SW480 (cell line): ENCODE data around the gene BARX1.
"Not testable (repeated sequence)": the region's sequence is repeated elsewhere in the genome, so short reads cannot be mapped to it uniquely, and the experiment has no call there.

Source experiments
- DNase-seq: peaks from one replicate; pipeline ENCODE4 v3.0.0-alpha.2; 2016; ENCODE audit warnings: low spot score

BARX1 gene

GRCh38 chr9:93955111-93955980 is at the start of gene BARX1:
TSS of gene BARX1 (minus strand) at chr9:93955355. CDS start at chr9:93955146, 209 bp downstream.
- DNase-seq: no peak

- peak; percentile 63 for DNase-seq
These were observed 47.4 kb upstream of the BARX1 start for GRCh38 chr9:94002316-94003140.

GRCh38 chr9:93996863-93997262 is 41.7 kb upstream of the BARX1 start:
- no peak for DNase-seq

DNA sequence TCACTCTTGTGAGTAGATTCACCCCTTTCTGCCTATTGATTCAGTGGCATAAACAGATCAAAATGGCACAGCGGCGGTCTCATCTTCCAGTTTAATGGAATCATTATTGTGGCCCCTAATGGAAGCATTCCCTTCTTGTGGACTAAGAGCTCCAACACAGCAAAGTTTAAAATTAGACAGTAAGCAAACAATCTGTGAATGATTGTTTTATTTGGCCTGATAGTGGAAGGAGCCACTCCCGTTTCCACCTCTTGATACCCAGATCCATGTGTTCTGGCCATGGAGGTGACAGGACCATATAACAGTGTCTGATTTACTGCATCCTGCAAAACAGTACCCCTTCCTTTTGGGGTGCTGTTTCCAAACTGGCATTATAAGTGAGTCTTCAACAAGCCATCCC is 41.2 kb upstream of the BARX1 start:
- no peak for DNase-seq

GRCh38 chr9:93994545-93994944 is 39.4 kb upstream of the BARX1 start:
- no peak for DNase-seq

GRCh38 chr9:93994132-93994531 is 39.0 kb upstream of the BARX1 start:
- DNase-seq: no peak

DNA sequence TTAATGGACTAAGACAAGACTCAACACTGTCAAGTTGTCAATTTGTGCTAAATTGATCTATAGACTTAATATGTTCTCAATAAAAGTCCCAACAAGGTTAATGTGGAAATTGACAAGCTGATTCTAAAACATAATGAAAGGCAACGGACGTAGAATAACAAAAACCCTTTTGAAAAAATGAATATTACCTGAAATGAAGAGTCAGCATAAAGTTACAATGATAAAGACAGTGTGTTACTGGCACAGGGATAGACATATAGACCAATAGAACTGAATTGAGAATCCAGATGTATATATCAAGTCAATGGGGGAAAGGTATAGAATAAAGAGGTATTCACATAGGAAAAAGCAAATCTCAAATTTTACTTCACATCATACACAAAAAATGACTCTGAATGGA is 37.7 kb upstream of the BARX1 start:
- DNase-seq: no peak

GRCh38 chr9:93990448-93990847 is 35.3 kb upstream of the BARX1 start:
- DNase-seq: no peak

DNA sequence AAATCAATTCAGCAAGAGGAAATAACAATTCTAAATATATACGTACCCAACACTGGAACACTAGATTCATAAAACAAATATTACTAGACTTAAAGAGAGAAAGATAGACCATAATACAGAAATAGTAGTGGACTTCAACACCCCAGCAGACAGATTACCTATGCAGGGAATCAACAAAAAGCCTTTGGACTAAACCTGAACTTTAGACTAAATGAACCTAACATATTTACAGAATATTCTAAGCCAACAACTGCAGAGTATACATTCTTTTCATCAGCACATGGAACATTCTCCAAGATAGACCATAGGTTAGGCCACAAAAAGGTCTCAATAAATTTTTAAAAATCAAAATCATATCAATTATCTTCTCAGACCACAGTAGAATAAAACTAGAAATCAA is 32.9 kb upstream of the BARX1 start:
- no peak for DNase-seq

DNA sequence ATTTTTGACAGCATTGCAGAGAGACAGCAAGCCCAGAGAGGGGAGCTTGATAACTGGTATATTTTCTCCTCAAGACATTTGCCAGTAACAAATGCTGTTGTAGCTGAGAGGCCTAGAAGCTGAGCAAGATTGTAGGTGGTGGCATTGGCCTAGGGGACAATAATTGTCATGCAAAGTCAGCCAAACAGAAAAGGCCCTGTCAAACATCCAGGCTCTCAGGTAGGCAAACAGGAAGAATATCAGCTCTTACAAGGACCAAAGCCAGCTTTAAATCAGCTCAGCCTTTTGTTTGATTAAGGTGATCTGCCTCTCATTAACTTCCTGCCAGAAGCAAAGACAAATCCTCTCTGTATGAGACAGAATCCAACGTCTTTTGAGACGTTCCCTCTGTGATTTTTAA is 29.7 kb upstream of the BARX1 start:
- DNase-seq: no peak

DNA sequence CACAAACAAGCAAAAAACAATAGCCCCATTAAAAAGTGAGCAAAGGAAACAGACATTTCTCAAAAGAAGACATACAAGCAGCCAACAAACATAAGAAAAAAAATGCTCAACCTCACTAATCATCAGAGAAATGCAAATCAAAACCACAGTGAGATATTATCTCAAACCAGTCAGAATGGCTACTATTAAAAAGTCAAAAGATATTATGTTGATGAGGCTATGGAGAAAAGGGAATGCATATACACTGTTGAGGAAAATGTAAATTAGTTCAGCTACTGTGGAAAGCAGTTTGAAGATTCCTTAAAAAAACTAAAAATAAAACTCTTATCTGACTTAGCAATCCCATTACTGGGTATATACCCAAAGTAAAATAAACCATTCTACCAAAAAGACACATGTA is 28.7 kb upstream of the BARX1 start:
- DNase-seq: no peak

- DNase-seq: no peak
These were observed 24.6 kb upstream of the BARX1 start for GRCh38 chr9:93979721-93980120.

- peak; percentile 55 for DNase-seq
These were observed 23.4 kb upstream of the BARX1 start for GRCh38 chr9:93978551-93978950.

DNA sequence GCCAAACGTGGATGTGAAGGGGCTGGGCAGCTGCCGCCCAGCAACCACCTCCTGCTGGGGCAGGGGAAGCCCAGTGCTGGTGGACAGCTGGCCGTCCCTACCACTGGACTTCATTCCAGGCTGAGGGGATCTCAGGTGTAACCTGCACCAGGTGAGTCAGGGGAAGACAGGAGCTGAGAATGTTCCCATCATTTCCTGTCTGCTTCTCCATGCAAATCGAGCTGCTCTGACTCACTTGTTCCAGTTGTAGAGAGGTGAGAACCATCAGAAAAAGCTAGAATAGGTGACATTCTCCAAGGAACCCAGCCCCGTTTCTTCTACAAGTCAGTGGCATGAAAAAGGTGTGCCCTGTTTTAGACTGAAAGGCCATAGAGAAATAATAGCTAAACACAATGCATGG is 21.8 kb upstream of the BARX1 start:
- DNase-seq: no peak

- DNase-seq: no peak
These were observed 20.9 kb upstream of the BARX1 start for GRCh38 chr9:93976081-93976480.

DNA sequence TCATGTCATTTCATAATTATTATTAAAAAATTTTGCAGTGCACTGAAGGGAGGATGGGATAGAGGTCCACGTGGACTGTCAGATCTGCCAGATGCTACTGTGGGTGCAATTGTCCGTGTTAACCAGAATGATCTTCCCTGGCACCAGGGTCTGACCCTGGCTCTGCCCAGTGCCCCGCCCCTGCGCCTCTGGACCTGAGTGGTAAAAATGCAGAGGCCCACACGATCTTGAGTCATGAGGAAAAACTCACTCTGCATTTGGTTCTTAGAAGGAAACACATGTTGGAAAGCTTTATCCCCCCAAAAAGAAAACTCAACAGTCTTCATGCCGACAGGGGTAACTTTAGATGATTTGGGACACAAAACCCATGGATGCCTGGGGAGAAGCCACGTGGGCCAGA is 20.1 kb upstream of the BARX1 start:
- no peak for DNase-seq

DNA sequence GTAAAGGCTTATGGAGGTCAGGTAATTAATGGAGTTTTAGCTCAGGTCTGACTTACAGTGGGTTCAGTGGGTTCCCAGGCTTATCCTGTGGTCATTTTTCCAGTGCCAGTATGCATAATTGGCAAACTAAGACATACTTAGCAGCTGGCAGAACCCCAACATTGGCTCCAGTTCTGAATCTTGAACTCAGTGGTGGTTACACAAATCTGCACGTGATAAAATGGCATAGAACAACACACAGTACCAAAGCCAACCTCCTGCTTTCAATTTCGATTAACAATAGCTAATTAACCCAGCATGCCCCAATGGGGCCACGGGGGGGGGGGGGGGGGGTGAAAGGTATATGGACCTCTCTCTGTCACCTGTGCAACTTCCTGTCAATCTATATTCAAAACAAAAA is 19.0 kb upstream of the BARX1 start:
- no peak for DNase-seq

DNA sequence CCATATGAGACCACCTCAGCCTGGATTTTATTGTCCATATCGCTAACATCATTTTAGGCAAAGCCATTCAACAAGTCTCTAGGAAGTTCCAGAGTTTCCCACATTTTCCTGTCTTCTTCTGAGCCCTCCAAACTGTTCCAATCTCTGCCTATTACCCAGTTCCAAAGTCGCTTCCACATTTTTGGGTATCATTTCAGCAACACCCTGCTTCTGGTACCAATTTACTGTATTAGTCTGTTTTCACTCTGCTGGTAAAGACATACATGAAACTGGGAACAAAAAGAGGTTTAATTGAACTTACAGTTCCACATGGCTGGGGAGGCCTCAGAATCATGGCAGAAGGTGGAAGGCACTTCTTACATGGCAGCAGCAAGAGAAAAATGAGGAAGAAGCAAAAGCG is 17.5 kb upstream of the BARX1 start:
- not testable (repeated sequence) for DNase-seq

DNA sequence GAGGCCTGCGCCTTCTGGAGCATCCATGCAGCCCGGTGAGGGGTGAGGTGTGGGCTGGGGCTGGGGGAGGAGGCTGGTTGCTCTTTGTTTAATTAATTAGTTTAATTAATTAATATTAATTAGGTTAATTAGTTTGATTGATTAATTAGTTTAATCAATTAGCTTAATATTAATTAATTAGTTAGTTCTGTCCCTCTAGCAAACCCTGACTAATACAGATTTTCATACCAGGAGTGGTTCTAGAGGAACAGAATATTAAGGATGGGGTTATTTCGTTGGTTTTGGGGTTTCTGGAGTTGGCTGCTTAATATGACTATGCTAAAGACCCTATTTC is 14.1 kb upstream of the BARX1 start:
- no peak for DNase-seq

DNA sequence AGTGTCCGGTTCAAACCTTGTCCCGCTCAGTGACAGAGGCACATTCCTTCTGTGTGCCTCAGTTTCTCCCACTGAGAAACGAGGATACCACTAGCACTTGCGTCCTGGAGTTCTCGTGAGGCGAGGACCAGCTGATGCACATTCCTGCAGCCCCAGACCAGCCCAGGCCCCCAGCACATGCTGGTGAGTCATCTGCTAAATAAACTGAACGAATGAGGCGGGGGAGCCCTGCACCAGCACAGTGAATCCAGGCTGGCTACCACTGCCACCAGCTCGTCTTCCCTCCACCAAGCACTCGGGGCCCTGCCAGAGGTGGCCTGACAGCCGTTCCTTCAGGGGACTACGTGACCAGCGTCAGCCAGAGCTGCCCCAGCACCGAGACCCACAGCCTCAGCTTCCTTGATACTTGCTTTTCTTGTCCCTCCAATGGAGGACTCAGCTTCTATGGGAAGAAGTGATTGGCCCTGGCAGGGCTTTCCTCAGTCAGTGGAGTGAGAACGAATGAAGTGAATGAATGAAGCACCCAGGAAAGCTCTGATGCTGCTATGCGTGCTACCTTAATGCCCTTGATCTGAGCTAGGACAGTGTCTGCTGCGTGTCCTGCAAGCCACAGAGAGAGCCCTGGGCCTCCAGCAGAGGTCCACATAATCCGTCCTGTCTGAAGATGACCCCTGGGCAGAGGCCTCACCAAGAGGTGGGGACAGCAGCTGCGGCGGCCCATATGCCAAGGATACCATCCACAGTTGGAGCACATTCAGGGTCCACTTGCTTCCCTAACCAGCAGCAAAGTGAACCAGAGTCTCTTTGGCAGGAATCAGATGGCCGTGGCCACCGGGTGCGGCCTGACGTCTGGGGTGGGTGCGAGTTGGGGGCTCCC is 13.5 kb upstream of the BARX1 start:
- DNase-seq: no peak

GRCh38 chr9:93967020-93967803 is 12.1 kb upstream of the BARX1 start:
- DNase-seq: no peak
